Neural progenitor cell (in vitro differentiated cells): ENCODE results near the gene VPS33A. TPM values are rescaled to one million over a fixed set of nuclear protein-coding genes. Genes with fewer than 3 reads are reported as not detected.
A peak's percentile ranks its signal among the peaks of the same experiment; 100 is the strongest.

Source experiments
- DNase-seq: peaks from one replicate; pipeline ENCODE4 v3.0.0-alpha.2; 2016; ENCODE audit warnings: low spot score
- H2AFZ ChIP-seq: fragments of 200-600 bp; sonication (generic); replicated peaks from 2 replicates; pipeline ENCODE4 v1.6.1; 2016; ENCODE audit warnings: antibody characterized with exemption
- H3F3A ChIP-seq: fragments of 200-600 bp; sonication (generic); 2 replicates; pipeline ENCODE4 v1.6.1; 2016; ENCODE audit warnings: antibody characterized with exemption, low read depth
- H3K27ac ChIP-seq: fragments of 200-600 bp; sonication (generic); 2 replicates; pipeline ENCODE4 v1.5.1; 2016; ENCODE audit warnings: mild to moderate bottlenecking
- H3K27me3 ChIP-seq: fragments of 200-600 bp; sonication (generic); 2 replicates; pipeline ENCODE4 v1.6.1; 2016; ENCODE audit warnings: mild to moderate bottlenecking, moderate library complexity
- H3K36me3 ChIP-seq: fragments of 200-600 bp; sonication (generic); 2 replicates; pipeline ENCODE4 v1.5.1; 2016
- H3K4me1 ChIP-seq: fragments of 200-600 bp; sonication (generic); 2 replicates; pipeline ENCODE4 v1.6.1; 2016; ENCODE audit warnings: mixed run types
- H3K4me2 ChIP-seq: fragments of 200-600 bp; sonication (generic); 2 replicates; pipeline ENCODE4 v1.6.1; 2016
- H3K4me3 ChIP-seq: fragments of 200-600 bp; sonication (generic); 2 replicates; pipeline ENCODE4 v1.5.1; 2016
- H3K79me2 ChIP-seq: fragments of 200-600 bp; sonication (generic); 2 replicates; pipeline ENCODE4 v1.6.1; 2016; ENCODE audit warnings: low read depth
- H3K9ac ChIP-seq: fragments of 200-600 bp; sonication (generic); 2 replicates; pipeline ENCODE4 v1.6.1; 2016
- H3K9me3 ChIP-seq: fragments of 200-600 bp; sonication (generic); 2 replicates; pipeline ENCODE4 v1.5.1; 2016; ENCODE audit warnings: low read depth
- H4K20me1 ChIP-seq: fragments of 200-600 bp; sonication (generic); 2 replicates; pipeline ENCODE4 v1.6.1; 2016; ENCODE audit warnings: low read depth
- H3K27ac Mint-ChIP-seq: 3 replicates; pipeline ENCODE4 v1.8.0; 2021; ENCODE audit warnings: mixed read lengths
- H3K27me3 Mint-ChIP-seq: 2 replicates; pipeline ENCODE4 v1.8.0; 2022; ENCODE audit warnings: low read depth, mild to moderate bottlenecking, inconsistent platforms, moderate library complexity, mixed read lengths; ENCODE audit not compliant: insufficient read depth
- H3K36me3 Mint-ChIP-seq: 3 replicates; pipeline ENCODE4 v1.8.0; 2021; ENCODE audit warnings: mixed read lengths
- H3K4me1 Mint-ChIP-seq: 3 replicates; pipeline ENCODE4 v1.8.0; 2021; ENCODE audit warnings: mixed read lengths
- H3K4me3 Mint-ChIP-seq: 3 replicates; pipeline ENCODE4 v1.8.0; 2021; ENCODE audit warnings: mild to moderate bottlenecking, moderate library complexity, mixed read lengths
- H3K9me3 Mint-ChIP-seq: 3 replicates; pipeline ENCODE4 v1.8.0; 2020; ENCODE audit warnings: mixed read lengths
- EZH2 ChIP-seq: fragments of 200-600 bp; sonication (generic); IDR thresholded peaks from 2 replicates; pipeline ENCODE4 v1.6.1; 2017; ENCODE audit warnings: antibody characterized with exemption, mild to moderate bottlenecking, moderate library complexity
- EZH2phosphoT487 ChIP-seq: fragments of 200-600 bp; sonication (generic); IDR thresholded peaks from 2 replicates; pipeline ENCODE4 v1.6.1; 2017; ENCODE audit warnings: antibody characterized with exemption
- total RNA-seq: library from RNA; depleted of rRNA; stranded (reverse); fragments of >200 nt; gene quantifications from 2 replicates; pipeline ENCODE4 v1.2.3, GENCODE V29; 2015; ENCODE audit warnings: low replicate concordance
- TF ChIP-seq, protein P1 (sequence below): fragments of 200-600 bp; sonication (generic); IDR thresholded peaks from 2 replicates; pipeline ENCODE4 v1.5.1; 2017; ENCODE audit warnings: antibody characterized with exemption, mild to moderate bottlenecking

The VPS33A gene
- total RNA-seq, 1 donor from 2014 or later: 42.0 TPM

DNA sequence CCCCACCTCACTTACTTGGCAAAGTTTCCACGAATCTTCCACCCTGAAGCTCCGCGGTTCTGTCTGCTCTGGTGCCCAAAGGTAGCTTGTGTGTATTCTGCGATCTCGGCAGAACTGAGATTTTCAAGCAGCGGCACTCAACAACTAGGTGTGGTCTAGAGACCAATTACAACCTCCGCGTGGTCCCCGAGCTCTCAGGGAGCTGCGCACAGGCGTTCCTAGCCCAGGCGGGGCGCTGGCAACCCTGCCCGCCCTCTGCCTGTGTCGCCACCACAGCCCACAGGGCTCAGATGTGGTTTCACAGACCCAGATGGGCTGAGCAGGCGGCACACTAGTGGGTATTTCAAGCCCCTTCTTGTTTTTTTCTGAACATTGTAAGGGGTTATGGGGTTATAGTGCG, 39.0 kb downstream of the VPS33A start:
- H3K27ac Mint-ChIP-seq: no peak overlapping the region
- Histone ChIP-seq H3K9me3 (no peaks in the 10 kb centered on the region), H3F3A (peaks cover 40% of the 10 kb centered on the region), H3K4me2 (no peak overlapping the region), H3K36me3 (no peaks in the 10 kb centered on the region), H4K20me1 (peaks cover 33% of the 10 kb centered on the region), H3K4me3 (no peak overlapping the region), H3K9ac (no peak overlapping the region), H3K79me2 (peaks cover 28% of the 10 kb centered on the region), H3K27ac (no peak overlapping the region), H3K27me3 (peaks cover 7% of the 10 kb centered on the region), H3K4me1 (peaks cover 24% of the 10 kb centered on the region), H2AFZ (no peak overlapping the region)
- TF ChIP-seq, protein P1, sequence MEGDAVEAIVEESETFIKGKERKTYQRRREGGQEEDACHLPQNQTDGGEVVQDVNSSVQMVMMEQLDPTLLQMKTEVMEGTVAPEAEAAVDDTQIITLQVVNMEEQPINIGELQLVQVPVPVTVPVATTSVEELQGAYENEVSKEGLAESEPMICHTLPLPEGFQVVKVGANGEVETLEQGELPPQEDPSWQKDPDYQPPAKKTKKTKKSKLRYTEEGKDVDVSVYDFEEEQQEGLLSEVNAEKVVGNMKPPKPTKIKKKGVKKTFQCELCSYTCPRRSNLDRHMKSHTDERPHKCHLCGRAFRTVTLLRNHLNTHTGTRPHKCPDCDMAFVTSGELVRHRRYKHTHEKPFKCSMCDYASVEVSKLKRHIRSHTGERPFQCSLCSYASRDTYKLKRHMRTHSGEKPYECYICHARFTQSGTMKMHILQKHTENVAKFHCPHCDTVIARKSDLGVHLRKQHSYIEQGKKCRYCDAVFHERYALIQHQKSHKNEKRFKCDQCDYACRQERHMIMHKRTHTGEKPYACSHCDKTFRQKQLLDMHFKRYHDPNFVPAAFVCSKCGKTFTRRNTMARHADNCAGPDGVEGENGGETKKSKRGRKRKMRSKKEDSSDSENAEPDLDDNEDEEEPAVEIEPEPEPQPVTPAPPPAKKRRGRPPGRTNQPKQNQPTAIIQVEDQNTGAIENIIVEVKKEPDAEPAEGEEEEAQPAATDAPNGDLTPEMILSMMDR: no peak
- no peak for TF ChIP-seq EZH2phosphoT487
- TF ChIP-seq EZH2: no peak
- peaks cover 2% of the 10 kb centered on the region for H3K27me3 Mint-ChIP-seq
- H3K4me3 Mint-ChIP-seq: peak overlapping the region; percentile 78
- peaks cover 26% of the 10 kb centered on the region for H3K4me1 Mint-ChIP-seq
- DNase-seq: no peak
- H3K9me3 Mint-ChIP-seq: no peaks in the 10 kb centered on the region
- peaks cover 14% of the 10 kb centered on the region for H3K36me3 Mint-ChIP-seq

DNA sequence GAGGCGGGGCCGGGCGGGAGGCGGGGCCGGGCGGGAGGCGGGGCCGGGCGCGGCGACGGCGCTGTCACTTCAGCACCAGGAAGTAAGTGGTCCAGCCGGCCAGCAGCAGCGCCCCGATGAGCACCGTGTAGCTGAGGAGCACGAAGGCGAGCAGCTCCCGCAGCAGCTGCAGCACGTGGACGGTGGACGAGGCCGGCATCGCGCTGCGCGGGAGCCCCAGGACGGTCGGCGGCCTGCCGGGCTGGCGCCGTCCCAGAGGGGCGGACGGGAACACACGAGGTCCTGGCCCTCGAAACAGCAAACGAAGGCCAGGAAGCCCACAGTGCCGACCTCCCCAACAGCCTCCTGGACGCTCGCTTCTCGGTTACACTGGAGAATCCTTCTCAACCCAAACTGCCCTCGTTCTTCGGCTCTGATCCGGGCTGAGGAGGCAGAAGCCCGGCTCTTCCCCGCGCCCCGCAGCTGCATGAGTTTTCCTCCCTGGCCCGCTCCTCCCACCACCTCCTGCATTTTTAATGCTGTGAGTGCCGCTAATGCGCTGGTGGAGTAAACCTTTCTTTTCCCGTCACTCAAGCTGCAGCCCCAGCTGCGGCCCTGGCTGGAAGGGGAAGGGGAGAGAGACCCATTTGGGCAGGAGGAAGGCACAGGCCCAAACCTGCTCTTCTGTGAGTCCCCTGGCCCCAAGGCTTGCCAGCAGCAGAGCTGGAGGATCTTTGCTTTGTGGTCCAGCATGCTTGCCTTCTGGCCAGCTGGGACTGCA, 39.7 kb downstream of the VPS33A start:
- DNase-seq: no peak
- Mint-ChIP-seq H3K27me3 (peaks cover 2% of the 10 kb centered on the region), H3K36me3 (peaks cover 13% of the 10 kb centered on the region), H3K9me3 (no peaks in the 10 kb centered on the region), H3K4me1 (peaks cover 26% of the 10 kb centered on the region), H3K27ac (no peak overlapping the region), H3K4me3 (peak overlapping the region; percentile 97)
- Histone ChIP-seq H3K36me3 (peaks cover 5% of the 10 kb centered on the region), H3K79me2 (peaks cover 36% of the 10 kb centered on the region), H3K4me1 (peaks cover 24% of the 10 kb centered on the region), H4K20me1 (peaks cover 36% of the 10 kb centered on the region), H3K4me3 (peak overlapping the region; percentile 27), H3K4me2 (peak overlapping the region; percentile 62), H3K9me3 (no peaks in the 10 kb centered on the region), H3K9ac (no peak overlapping the region), H2AFZ (no peak overlapping the region), H3K27ac (no peak overlapping the region), H3F3A (peaks cover 40% of the 10 kb centered on the region), H3K27me3 (peaks cover 7% of the 10 kb centered on the region)
- TF ChIP-seq, protein P1: no peak
- TF ChIP-seq EZH2phosphoT487 (no peak), EZH2 (no peak)

DNA sequence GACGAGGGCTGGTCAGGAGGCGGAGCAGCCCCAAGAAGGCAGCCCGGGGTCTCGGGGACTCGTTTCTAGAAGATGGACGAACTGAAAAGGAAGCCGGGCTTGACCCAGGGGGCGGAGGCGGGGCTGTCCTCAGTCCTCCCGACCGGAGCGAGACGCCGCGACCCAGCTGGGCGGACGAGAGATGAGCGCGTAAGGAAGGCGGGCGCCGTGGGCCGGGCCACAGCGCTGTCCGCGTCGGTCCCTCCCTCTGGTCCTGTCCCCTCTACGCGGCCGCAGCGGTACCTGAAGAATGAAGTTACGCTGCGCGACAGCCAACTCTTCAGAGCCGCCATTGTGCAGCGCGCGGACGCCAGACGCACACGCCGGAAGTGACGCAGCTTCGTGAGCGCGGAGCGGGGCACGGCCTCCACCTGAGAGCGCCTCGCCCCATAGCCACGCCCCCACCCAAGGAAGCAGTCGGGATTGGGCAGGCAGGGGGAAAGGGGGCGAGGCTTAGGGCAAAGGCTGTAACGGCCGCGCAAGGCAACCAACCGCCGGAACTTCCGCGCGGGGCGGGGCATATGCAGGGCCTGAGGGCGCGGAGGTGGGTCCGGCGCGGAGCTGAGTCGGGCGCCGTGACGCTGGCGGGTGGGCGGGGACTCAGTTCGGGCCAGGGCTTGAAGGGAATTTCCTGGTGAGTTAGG, 40.5 kb downstream of the VPS33A start, which contains the start of gene DIABLO:
DIABLO (minus strand) TSS at position 370 of the 683 bp plus-strand sequence; CDS start at position 332, 38 bp downstream.
- TF ChIP-seq EZH2phosphoT487 (no peak), EZH2 (no peak)
- TF ChIP-seq, protein P1: no peak
- H3K4me2 ChIP-seq: peak within 1 kb of the TSS; percentile 98
- H3K9me3 Mint-ChIP-seq: no peaks in the 10 kb centered on the region
- peak within 1 kb of the TSS; percentile 94 for H3K27ac Mint-ChIP-seq
- peaks cover 36% of the 10 kb centered on the region for H4K20me1 ChIP-seq
- peak within 1 kb of the TSS; percentile 99 for H3K4me3 ChIP-seq
- peak within 1 kb of the TSS; percentile 97 for H3K4me3 Mint-ChIP-seq
- peaks cover 40% of the 10 kb centered on the region for H3F3A ChIP-seq
- peaks cover 7% of the 10 kb centered on the region for H3K27me3 ChIP-seq
- H3K4me1 ChIP-seq: peaks cover 24% of the 10 kb centered on the region
- H3K4me1 Mint-ChIP-seq: peaks cover 26% of the 10 kb centered on the region
- peak within 1 kb of the TSS; percentile 95 for H2AFZ ChIP-seq
- peaks cover 9% of the 10 kb centered on the region for H3K36me3 ChIP-seq
- H3K9me3 ChIP-seq: no peaks in the 10 kb centered on the region
- H3K27me3 Mint-ChIP-seq: peaks cover 2% of the 10 kb centered on the region
- peak; percentile 100 for DNase-seq
- H3K79me2 ChIP-seq: peaks cover 43% of the 10 kb centered on the region
- H3K27ac ChIP-seq: peak within 1 kb of the TSS; percentile 97
- H3K36me3 Mint-ChIP-seq: peaks cover 18% of the 10 kb centered on the region
- peak within 1 kb of the TSS; percentile 88 for H3K9ac ChIP-seq
